ENCODE data around the gene XIRP1.

The XIRP1 gene

GRCh38 chr3:39165518-39165917, 26.9 kb downstream of the XIRP1 start:
- no peak for DNase-seq (ENCODE audit: low read depth)

GRCh38 chr3:39164414-39164813, 28.0 kb downstream of the XIRP1 start:
- no peak for DNase-seq (ENCODE audit: low read depth)

- no peak for DNase-seq (ENCODE audit: low read depth)
Observed at GRCh38 chr3:39158148-39158715, 34.2 kb downstream of the XIRP1 start.

- DNase-seq (ENCODE audit: low read depth), result no peak
Observed at GRCh38 chr3:39157359-39157758, 35.0 kb downstream of the XIRP1 start.

GRCh38 chr3:39156421-39156820, 36.0 kb downstream of the XIRP1 start:
- DNase-seq (ENCODE audit: low read depth), result no peak

GRCh38 chr3:39154280-39155021, 37.9 kb downstream of the XIRP1 start:
- no peak for DNase-seq (ENCODE audit: low read depth)

- DNase-seq (ENCODE audit: low read depth), result no peak
Observed at GRCh38 chr3:39153977-39154279, 38.5 kb downstream of the XIRP1 start.

- peak; percentile 40 for DNase-seq (ENCODE audit: low read depth)
Observed at GRCh38 chr3:39150803-39151631, 41.4 kb downstream of the XIRP1 start.

- no peak for DNase-seq (ENCODE audit: low read depth)
Observed at GRCh38 chr3:39150148-39150802, 42.1 kb downstream of the XIRP1 start.

GRCh38 chr3:39149498-39150147, 42.8 kb downstream of the XIRP1 start:
- no peak for DNase-seq (ENCODE audit: low read depth)

GRCh38 chr3:39149059-39149455, 43.3 kb downstream of the XIRP1 start:
- no peak for DNase-seq (ENCODE audit: low read depth)

- no peak for DNase-seq (ENCODE audit: low read depth)
Observed at GRCh38 chr3:39148435-39149058, 43.8 kb downstream of the XIRP1 start.

GRCh38 chr3:39147711-39148434, 44.5 kb downstream of the XIRP1 start:
- no peak for DNase-seq (ENCODE audit: low read depth)

GRCh38 chr3:39146611-39147591, 45.5 kb downstream of the XIRP1 start:
- DNase-seq (ENCODE audit: low read depth), result peak; percentile 59

GRCh38 chr3:39146083-39146501, 46.3 kb downstream of the XIRP1 start:
- no peak for DNase-seq (ENCODE audit: low read depth)

- DNase-seq (ENCODE audit: low read depth), result no peak
Observed at GRCh38 chr3:39144748-39145380, 47.5 kb downstream of the XIRP1 start.

GRCh38 chr3:39144095-39144747, 48.2 kb downstream of the XIRP1 start:
- DNase-seq (ENCODE audit: low read depth), result no peak

- no peak for DNase-seq (ENCODE audit: low read depth)
Observed at GRCh38 chr3:39143051-39143885, 49.1 kb downstream of the XIRP1 start.

Measured in stimulated activated CD8-positive, alpha-beta memory T cell treated with anti-CD3 and anti-CD28 coated beads, Interleukin-12 subunit alpha, Interleukin-12 subunit beta, amount 100 ng/mL, for 4 hours (primary cell).